GM12873 (cell line): ENCODE measurements around the gene ARHGAP15.

Source experiments
- CTCF ChIP-seq: IDR thresholded peaks from 2 replicates; pipeline ENCODE4 v1.5.1; 2012; ENCODE audit warnings: low read depth, mild to moderate bottlenecking, moderate library complexity, low read length, control low read depth; ENCODE audit not compliant: insufficient read depth; ENCODE audit errors: missing control alignments

Gene ARHGAP15

GRCh38 chr2:143717536-143718168, 588.4 kb downstream of the ARHGAP15 start:
- no peak for TF ChIP-seq CTCF

- no peak for TF ChIP-seq CTCF
These were observed 589.5 kb downstream of the ARHGAP15 start for GRCh38 chr2:143718745-143719144.

GRCh38 chr2:143719406-143719805, 590.2 kb downstream of the ARHGAP15 start:
- no peak for TF ChIP-seq CTCF

- TF ChIP-seq CTCF, result no peak
These were observed 591.0 kb downstream of the ARHGAP15 start for GRCh38 chr2:143720095-143720664.

DNA sequence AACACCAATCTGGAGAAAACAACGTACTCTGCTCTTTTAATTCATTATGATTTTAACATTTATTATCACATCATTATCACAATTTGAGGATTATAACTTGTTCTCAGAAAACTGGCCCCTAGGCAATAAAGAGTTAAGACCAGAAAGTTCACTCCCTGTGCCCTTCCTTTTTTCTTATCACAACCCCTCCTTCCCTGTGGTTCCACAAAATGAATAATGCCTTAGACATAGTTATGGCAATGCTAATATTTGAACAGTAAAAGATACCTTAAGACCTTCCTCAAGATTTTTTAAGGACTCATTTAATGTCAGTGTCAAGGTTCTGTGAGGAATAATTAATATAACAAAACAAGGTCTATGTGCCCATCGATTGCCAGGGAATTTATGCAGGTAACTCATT, 596.2 kb downstream of the ARHGAP15 start:
- TF ChIP-seq CTCF, result no peak

- no peak for TF ChIP-seq CTCF
These were observed 597.1 kb downstream of the ARHGAP15 start for GRCh38 chr2:143726151-143726845.

DNA sequence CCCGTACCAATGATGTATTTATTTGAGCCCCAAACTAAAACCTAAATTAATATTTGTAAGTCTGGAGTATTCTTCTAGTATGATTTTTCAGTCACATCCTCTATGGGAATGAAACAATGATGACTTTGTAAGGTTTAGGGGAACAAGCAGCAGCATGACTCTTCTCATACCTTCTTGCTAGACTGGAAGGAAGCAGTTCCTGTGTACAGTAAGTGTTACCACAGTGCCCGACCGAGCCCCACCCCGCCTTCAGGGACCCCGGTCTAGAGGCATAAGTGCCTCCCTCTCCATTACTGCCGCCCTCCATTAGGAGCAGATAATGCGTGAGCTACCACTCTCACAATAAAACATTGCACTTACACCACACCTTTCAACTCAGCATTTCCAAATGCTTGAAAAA, 599.3 kb downstream of the ARHGAP15 start:
- no peak for TF ChIP-seq CTCF
